ENCODE results near the gene PROM1. TPM values are rescaled to one million over a fixed set of nuclear protein-coding genes. Genes with fewer than 3 reads are reported as not detected.

PROM1 gene
- total RNA-seq, 2 donors from 2014 or later, result 34.3 to 63.9 TPM

DNA sequence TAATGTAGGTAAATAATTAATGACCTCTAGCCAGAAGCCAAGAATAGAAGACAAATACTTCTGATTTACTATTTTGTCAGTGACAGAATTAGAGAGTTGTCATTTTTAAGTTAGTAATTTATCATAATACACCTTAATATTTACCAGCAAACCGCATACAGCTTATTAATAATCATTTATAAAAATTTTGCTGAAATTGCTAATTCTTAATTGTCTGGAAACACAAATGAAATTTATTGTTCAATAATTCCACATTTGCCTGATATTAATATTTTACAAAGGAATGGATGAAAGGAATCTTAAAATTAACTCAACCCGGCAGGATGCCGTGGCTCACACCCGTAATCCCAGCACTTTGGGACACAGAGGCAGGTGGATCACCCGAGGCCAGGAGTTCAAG lies 44.7 kb downstream of the PROM1 start:
- Histone ChIP-seq H3K9ac (ENCODE audit: low read depth in 2 of 2, low read length in 2 of 2) (no peak overlapping the region), H3K4me3 (no peak overlapping the region), H3K27ac (no peak overlapping the region), H3K27me3 (no peaks in the 10 kb centered on the region), H3K4me1 (no peaks in the 10 kb centered on the region), H3K9me3 (no peaks in the 10 kb centered on the region), H3K36me3 (no peaks in the 10 kb centered on the region)
- no peak for TF ChIP-seq CTCF (IDR thresholded peaks at IDR 0.05)
- DNase-seq, result no peak
- intact Hi-C loops (cut with DNase I), result no loop called here

GRCh38 chr4:16037901-16038300 lies 45.9 kb downstream of the PROM1 start:
- H3K36me3 ChIP-seq, result no peaks in the 10 kb centered on the region
- H3K4me3 ChIP-seq, result no peak overlapping the region
- no peaks in the 10 kb centered on the region for H3K9me3 ChIP-seq
- H3K9ac ChIP-seq (ENCODE audit: low read depth in 2 of 2, low read length in 2 of 2), result no peak overlapping the region
- intact Hi-C loops (cut with DNase I), result no loop called here
- no peak for DNase-seq
- H3K27ac ChIP-seq, result no peak overlapping the region
- no peak for TF ChIP-seq CTCF (IDR thresholded peaks at IDR 0.05)
- no peaks in the 10 kb centered on the region for H3K27me3 ChIP-seq
- no peaks in the 10 kb centered on the region for H3K4me1 ChIP-seq

DNA sequence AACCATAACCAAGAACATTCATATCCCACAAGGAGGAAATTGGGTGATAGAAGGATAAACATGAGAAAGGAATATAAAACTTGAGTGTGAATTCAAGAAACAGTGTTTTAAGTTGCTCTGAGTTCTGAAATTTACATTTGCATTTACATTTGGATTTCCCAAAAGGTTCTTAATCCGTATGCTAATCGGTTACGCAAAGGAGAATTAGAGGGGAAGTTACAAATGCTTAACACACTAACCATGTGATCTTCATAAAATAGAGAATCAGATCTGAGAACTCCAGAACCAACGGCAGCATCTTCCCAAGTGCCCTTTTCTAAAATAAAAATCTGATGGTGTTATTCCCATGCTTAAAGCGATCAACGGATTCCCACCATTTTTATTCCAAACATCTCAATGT lies 48.0 kb downstream of the PROM1 start:
- Histone ChIP-seq H3K9me3 (no peaks in the 10 kb centered on the region), H3K4me3 (no peak overlapping the region), H3K27ac (no peak overlapping the region), H3K36me3 (no peaks in the 10 kb centered on the region), H3K9ac (ENCODE audit: low read depth in 2 of 2, low read length in 2 of 2) (no peak overlapping the region), H3K4me1 (no peaks in the 10 kb centered on the region), H3K27me3 (no peaks in the 10 kb centered on the region)
- DNase-seq, result no peak
- intact Hi-C loops (cut with DNase I), result no loop called here
- no peak for TF ChIP-seq CTCF (IDR thresholded peaks at IDR 0.05)

DNA sequence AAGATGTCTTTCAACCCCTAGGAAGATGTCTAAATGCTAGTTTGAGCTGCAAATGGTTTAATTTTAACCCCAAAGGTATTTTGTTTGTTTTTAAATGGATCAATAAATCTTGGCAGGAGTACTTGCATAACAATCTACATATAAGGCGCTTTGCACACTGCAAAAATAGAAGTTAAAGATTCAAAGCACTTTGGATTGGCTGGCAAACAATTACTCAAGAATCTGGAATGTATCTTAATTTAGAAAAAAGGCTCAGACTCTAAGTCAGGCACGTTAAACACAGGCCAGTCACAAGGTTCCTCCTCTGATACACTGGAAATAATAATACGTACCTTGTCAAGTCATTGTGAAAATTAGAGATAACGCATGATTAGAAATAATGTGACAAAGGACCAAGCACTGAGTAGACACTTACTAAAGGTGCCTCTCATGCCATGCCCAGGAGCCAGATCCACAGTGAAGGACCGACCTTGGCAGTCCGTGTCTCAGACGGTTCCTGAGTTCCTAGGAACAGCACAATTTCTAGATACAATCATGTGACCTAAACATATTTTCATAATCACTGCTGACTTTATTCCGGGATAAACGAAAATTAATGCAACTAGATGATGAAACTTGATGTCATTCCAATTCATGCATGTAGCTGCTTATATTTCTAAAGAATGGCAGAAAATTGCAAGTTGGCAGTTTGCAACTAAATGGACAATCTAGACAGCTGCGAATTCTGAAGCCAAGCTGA lies 49.6 kb downstream of the PROM1 start:
- H3K27ac ChIP-seq, result no peak overlapping the region

DNA sequence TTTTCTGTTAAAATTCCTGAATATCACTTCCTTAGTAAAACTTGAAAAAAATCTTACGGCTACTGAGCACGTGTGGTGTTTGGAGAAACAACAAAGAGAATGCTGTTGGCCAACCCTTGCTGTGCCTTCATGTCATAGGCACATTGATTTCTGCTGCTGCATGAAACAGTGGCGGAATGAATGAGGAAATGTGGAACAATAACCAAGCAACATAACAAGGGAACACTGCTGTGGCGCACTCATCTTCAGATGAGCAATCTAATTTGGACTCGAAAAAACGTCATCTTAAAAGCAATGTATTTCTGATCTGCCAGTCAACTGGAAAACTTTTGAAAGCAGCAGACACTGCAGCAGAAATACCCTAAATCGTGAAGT lies 51.4 kb downstream of the PROM1 start:
- no peak for DNase-seq
- Histone ChIP-seq H3K9me3 (no peaks in the 10 kb centered on the region), H3K4me3 (no peak overlapping the region), H3K27me3 (no peaks in the 10 kb centered on the region), H3K27ac (no peak overlapping the region), H3K36me3 (no peaks in the 10 kb centered on the region), H3K9ac (ENCODE audit: low read depth in 2 of 2, low read length in 2 of 2) (no peak overlapping the region), H3K4me1 (no peaks in the 10 kb centered on the region)
- TF ChIP-seq CTCF (IDR thresholded peaks at IDR 0.05), result no peak
- intact Hi-C loops (cut with DNase I), result no loop called here

More for the DNA sequence above, 49.6 kb downstream of the PROM1 start:
- no peak overlapping the region for H3K9ac ChIP-seq (ENCODE audit: low read depth in 2 of 2, low read length in 2 of 2)
- no peak overlapping the region for H3K4me3 ChIP-seq
- TF ChIP-seq CTCF (IDR thresholded peaks at IDR 0.05), result no peak
- H3K36me3 ChIP-seq, result no peaks in the 10 kb centered on the region
- DNase-seq, result no peak
- intact Hi-C loops (cut with DNase I), result no loop called here
- H3K4me1 ChIP-seq, result no peaks in the 10 kb centered on the region
- no peaks in the 10 kb centered on the region for H3K9me3 ChIP-seq
- no peaks in the 10 kb centered on the region for H3K27me3 ChIP-seq

Data from colonic mucosa (tissue), 4 donors.